ENCODE measurements around the gene IPCEF1.

GRCh38 chr6:154378518-154378917, 21.9 kb upstream of the IPCEF1 start:
- no peak for TF ChIP-seq CTCF (IDR thresholded peaks at IDR 0.05; ENCODE audit: extremely low read depth in 1 of 2, insufficient read depth in 1 of 2, low read depth in 1 of 2, low read length in 2 of 2)
- no peak for TF ChIP-seq POLR2A (IDR thresholded peaks at IDR 0.05; ENCODE audit: low read depth, low read length)
- TF ChIP-seq EZH2 (IDR thresholded peaks at IDR 0.05; ENCODE audit: borderline replicate concordance, low read depth, low read length, severe bottlenecking): no peak
